B cell (primary cell): Measurements from ENCODE around the gene BMPR1A. TPM values are rescaled to one million over a fixed set of nuclear protein-coding genes. Genes with fewer than 3 reads are reported as not detected.

ENCODE experiments used
- ATAC-seq: fragments of 200-7000 bp; cut with Tn5 transposase; one replicate; pipeline ENCODE4 v1.10.0; 2021; ENCODE audit warnings: low read depth, mild to moderate bottlenecking, moderate number of reproducible peaks, moderate library complexity
- CTCF ChIA-PET: fragments of 350-600 bp; sonication (Branson Sonifier 250); formaldehyde crosslinking; loops from one replicate; lab custom pipeline; 2021; ENCODE audit warnings: antibody characterized with exemption, inconsistent platforms; lab: Charles Lee
- POLR2A ChIA-PET: fragments of 350-600 bp; sonication (Branson Sonifier 250); formaldehyde crosslinking; loops from one replicate; lab custom pipeline; 2021; ENCODE audit warnings: antibody characterized with exemption; lab: Charles Lee
- DNase-seq: peaks from one replicate; pipeline ENCODE4 v3.0.0; 2013
- H2AFZ ChIP-seq: 2 replicates; pipeline ENCODE4 v1.6.1; 2012; ENCODE audit warnings: mild to moderate bottlenecking, low read depth, low read length; ENCODE audit not compliant: insufficient read depth, poor library complexity, severe bottlenecking
- H3K27ac ChIP-seq, 2 donors: 1 replicate in 1 of 2; 2 replicates in 1 of 2; pipeline ENCODE4 v1.5.1; 2012 to 2013; ENCODE audit warnings: low read length in 2 of 2, mild to moderate bottlenecking in 2 of 2, moderate library complexity in 1 of 2
- H3K27me3 ChIP-seq, 4 experiments: fragments of 200-600 bp in 1 of 4; sonication (generic) in 1 of 4; replicated peaks in 1 of 4; 1 replicate in 2 of 4; 2 replicates in 2 of 4; pipeline versions ENCODE4 v1.6.1 to v1.7.0; 2013 to 2016; ENCODE audit warnings: low read length in 3 of 4, mild to moderate bottlenecking in 2 of 4, mixed read lengths in 1 of 4, moderate library complexity in 1 of 4; ENCODE audit not compliant: insufficient read depth in 4 of 4, control insufficient read depth in 3 of 4; ENCODE audit errors: control extremely low read depth in 1 of 4
- H3K36me3 ChIP-seq, 2 experiments: replicated peaks in 1 of 2; 1 replicate in 1 of 2; 2 replicates in 1 of 2; pipeline versions ENCODE4 v1.6.1 to v1.7.1; 2013; ENCODE audit warnings: low read length in 1 of 2; ENCODE audit not compliant: insufficient read depth in 2 of 2, control insufficient read depth in 1 of 2; ENCODE audit errors: control extremely low read depth in 1 of 2, extremely low read depth in 1 of 2
- H3K4me1 ChIP-seq, 2 donors: fragments of 200-600 bp in 1 of 2; sonication (generic) in 1 of 2; 1 replicate in 1 of 2; 2 replicates in 1 of 2; pipeline versions ENCODE4 v1.5.1 to v1.6.1; 2013 to 2017; ENCODE audit warnings: low read length in 2 of 2; ENCODE audit not compliant: control insufficient read depth in 2 of 2, insufficient read depth in 2 of 2
- H3K4me2 ChIP-seq: replicated peaks from 2 replicates; pipeline ENCODE3; 2012; ENCODE audit warnings: mild to moderate bottlenecking, low read depth, low read length; ENCODE audit not compliant: poor library complexity, severe bottlenecking
- H3K4me3 ChIP-seq, 5 experiments: fragments of 200-600 bp in 1 of 5; sonication (generic) in 1 of 5; 1 replicate in 3 of 5; 2 replicates in 2 of 5; pipeline versions ENCODE4 v1.5.1 to v1.7.0; 2011 to 2016; ENCODE audit warnings: low read length in 4 of 5, mild to moderate bottlenecking in 4 of 5, low read depth in 2 of 5, control low read depth in 1 of 5, moderate library complexity in 1 of 5; ENCODE audit not compliant: insufficient read depth in 1 of 5; ENCODE audit errors: control extremely low read depth in 1 of 5, extremely low read depth in 1 of 5
- H3K79me2 ChIP-seq: fragments of 200-600 bp; sonication (generic); one replicate; pipeline ENCODE4 v1.6.0; 2016; ENCODE audit warnings: low read length; ENCODE audit not compliant: control insufficient read depth, insufficient read depth
- H3K9ac ChIP-seq: fragments of 200-600 bp; sonication (generic); 2 replicates; pipeline ENCODE4 v1.6.1; 2017; ENCODE audit warnings: mild to moderate bottlenecking, low read length, moderate library complexity
- H3K9me3 ChIP-seq, 3 donors: one replicate each; pipeline versions ENCODE4 v1.6.1 to v1.7.1; 2013; ENCODE audit warnings: low read length in 2 of 3; ENCODE audit not compliant: control insufficient read depth in 2 of 3, insufficient read depth in 1 of 3; ENCODE audit errors: control extremely low read depth in 1 of 3
- H4K20me1 ChIP-seq: 2 replicates; pipeline ENCODE4 v1.6.0; 2012; ENCODE audit warnings: mild to moderate bottlenecking, low read length; ENCODE audit not compliant: insufficient read depth, control insufficient read depth, poor library complexity, severe bottlenecking
- H3K27ac Mint-ChIP-seq: one replicate; pipeline ENCODE4 v1.8.0; 2021; ENCODE audit warnings: mixed read lengths
- H3K27me3 Mint-ChIP-seq: one replicate; pipeline ENCODE4 v1.8.0; 2021; ENCODE audit warnings: mixed read lengths
- H3K4me1 Mint-ChIP-seq: one replicate; pipeline ENCODE4 v1.8.0; 2021; ENCODE audit warnings: mixed read lengths
- H3K4me3 Mint-ChIP-seq: one replicate; pipeline ENCODE4 v1.8.0; 2021; ENCODE audit warnings: mixed read lengths
- H3K9me3 Mint-ChIP-seq: one replicate; pipeline ENCODE4 v1.8.0; 2022; ENCODE audit warnings: mixed read lengths; ENCODE audit not compliant: insufficient read depth
- EZH2 ChIP-seq: IDR thresholded peaks from 2 replicates; pipeline ENCODE4 v1.6.1; 2012; ENCODE audit warnings: borderline replicate concordance, low read depth, mild to moderate bottlenecking, moderate library complexity, low read length; ENCODE audit not compliant: insufficient read depth, poor library complexity, severe bottlenecking
- WGBS: methylation state at CpG from one replicate; pipeline ENCODE4 v1.1.5; 2013; ENCODE audit warnings: missing lambda C conversion rate; ENCODE audit not compliant: insufficient coverage; 5-methylcytosine and 5-hydroxymethylcytosine counted together
- intact Hi-C: fragments of 100-400 bp; cut with micrococcal nuclease; formaldehyde crosslinking; loops from one replicate; pipeline ENCODE4 v1.10.0; 2022
- polyA plus RNA-seq: library from polyadenylated mRNA; depleted of rRNA; stranded (reverse); fragments of >200 nt; gene quantifications from 2 replicates; pipeline ENCODE4 v1.2.3, GENCODE V29; 2012
- total RNA-seq, 2 donors: library from RNA; stranded (reverse); fragments of 120-200 nt in 1 of 2; gene quantifications; 1 replicate in 1 of 2; 2 replicates in 1 of 2; pipeline versions ENCODE4 v1.2.3 to v1.2.4, GENCODE V29; 2013 to 2022
- TF ChIP-seq, protein P1 (sequence below): fragments of 200-600 bp; IDR thresholded peaks from one replicate; pipeline ENCODE4 v1.8.0; 2022; ENCODE audit warnings: antibody characterized with exemption, mild to moderate bottlenecking

BMPR1A gene
- total and polyA plus RNA-seq, 2 donors (not counting 1 experiment from before 2014, with no cell fraction given): 1.9 to 15.1 TPM

DNA sequence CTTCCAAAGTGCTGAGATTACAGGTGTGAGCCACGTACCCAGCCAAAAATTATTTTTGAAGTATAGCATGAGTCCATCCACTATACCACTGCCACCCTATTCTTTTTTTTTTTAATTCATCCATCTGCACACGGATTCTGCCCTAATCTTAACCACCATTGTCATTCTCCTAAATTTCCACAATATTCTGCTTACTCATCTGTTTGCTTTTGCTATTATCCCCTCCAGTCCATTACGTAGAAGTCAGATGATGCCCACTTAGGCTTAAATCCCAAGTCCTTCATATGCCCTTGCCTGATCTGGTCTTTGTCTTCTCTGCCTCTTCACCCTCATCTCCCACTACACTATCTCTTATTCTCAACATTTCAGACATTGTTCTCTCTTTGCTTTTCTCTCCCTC, 114.3 kb downstream of the BMPR1A start:
- WGBS: 96% methylated on average over 3 of the region's 3 CpGs
- H3K9me3 Mint-ChIP-seq: no peaks in the 10 kb centered on the region
- CTCF ChIA-PET: no interaction called here

DNA sequence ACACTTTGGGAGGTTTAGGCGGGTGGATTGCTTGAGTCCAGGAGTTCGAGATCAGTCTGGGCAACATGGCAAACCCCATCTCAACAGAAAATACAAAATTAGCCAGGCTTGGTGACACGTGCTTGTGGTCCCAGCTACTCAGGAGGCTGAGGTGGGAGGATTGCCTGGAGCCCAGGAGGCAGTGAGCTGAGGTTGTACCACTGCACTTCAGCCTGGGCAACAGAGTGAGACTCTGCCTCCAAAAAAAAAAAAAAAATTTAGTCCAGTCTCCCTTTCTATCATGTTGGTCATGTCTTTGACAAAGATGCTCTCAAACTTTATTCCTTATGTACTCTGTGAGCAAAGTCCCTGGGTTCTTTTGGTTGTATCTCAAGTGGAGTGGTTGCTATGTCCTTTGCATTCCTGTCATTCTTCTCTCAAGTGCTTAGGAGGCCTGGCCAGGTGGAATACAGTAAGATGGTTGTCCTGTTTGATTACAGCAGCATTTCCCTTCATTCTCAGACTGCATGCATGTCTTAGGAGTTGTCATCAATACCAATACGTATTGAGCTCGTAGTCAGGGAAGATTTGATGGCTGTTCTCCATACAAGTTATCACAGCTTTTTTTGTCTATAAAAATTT, 115.3 kb downstream of the BMPR1A start:
- Histone ChIP-seq H3K4me3 (no peak overlapping the region), H3K36me3 (no peaks in the 10 kb centered on the region), H3K9me3 (no peaks in the 10 kb centered on the region), H3K9ac (no peak overlapping the region), H2AFZ (no peak overlapping the region), H4K20me1 (no peaks in the 10 kb centered on the region), H3K4me1 (no peaks in the 10 kb centered on the region), H3K4me2 (no peak overlapping the region), H3K27ac (no peak overlapping the region), H3K79me2 (no peaks in the 10 kb centered on the region), H3K27me3 (no peaks in the 10 kb centered on the region)
- intact Hi-C loops: no loop called here
- POLR2A ChIA-PET: no interaction called here
- no peak overlapping the region for H3K4me3 Mint-ChIP-seq
- H3K4me1 Mint-ChIP-seq: no peaks in the 10 kb centered on the region
- TF ChIP-seq, protein P1, sequence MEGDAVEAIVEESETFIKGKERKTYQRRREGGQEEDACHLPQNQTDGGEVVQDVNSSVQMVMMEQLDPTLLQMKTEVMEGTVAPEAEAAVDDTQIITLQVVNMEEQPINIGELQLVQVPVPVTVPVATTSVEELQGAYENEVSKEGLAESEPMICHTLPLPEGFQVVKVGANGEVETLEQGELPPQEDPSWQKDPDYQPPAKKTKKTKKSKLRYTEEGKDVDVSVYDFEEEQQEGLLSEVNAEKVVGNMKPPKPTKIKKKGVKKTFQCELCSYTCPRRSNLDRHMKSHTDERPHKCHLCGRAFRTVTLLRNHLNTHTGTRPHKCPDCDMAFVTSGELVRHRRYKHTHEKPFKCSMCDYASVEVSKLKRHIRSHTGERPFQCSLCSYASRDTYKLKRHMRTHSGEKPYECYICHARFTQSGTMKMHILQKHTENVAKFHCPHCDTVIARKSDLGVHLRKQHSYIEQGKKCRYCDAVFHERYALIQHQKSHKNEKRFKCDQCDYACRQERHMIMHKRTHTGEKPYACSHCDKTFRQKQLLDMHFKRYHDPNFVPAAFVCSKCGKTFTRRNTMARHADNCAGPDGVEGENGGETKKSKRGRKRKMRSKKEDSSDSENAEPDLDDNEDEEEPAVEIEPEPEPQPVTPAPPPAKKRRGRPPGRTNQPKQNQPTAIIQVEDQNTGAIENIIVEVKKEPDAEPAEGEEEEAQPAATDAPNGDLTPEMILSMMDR: no peak
- TF ChIP-seq EZH2: no peak
- H3K27me3 Mint-ChIP-seq: no peaks in the 10 kb centered on the region
- DNase-seq (no peak), ATAC-seq (no peak)
- CTCF ChIA-PET: no interaction called here
- no peak overlapping the region for H3K27ac Mint-ChIP-seq
- whole genome bisulfite sequencing: no CpG with 5 or more reads among the region's 5 CpGs
- H3K9me3 Mint-ChIP-seq: no peaks in the 10 kb centered on the region

More for the DNA sequence above, 114.3 kb downstream of the BMPR1A start:
- TF ChIP-seq, protein P1: no peak
- TF ChIP-seq EZH2: no peak
- DNase-seq (no peak), ATAC-seq (no peak)
- H3K4me3 Mint-ChIP-seq: no peak overlapping the region
- Histone ChIP-seq H2AFZ (no peak overlapping the region), H3K27me3 (no peaks in the 10 kb centered on the region), H3K4me3 (no peak overlapping the region), H3K4me2 (no peak overlapping the region), H3K4me1 (no peaks in the 10 kb centered on the region), H4K20me1 (no peaks in the 10 kb centered on the region), H3K9me3 (no peaks in the 10 kb centered on the region), H3K27ac (no peak overlapping the region), H3K36me3 (no peaks in the 10 kb centered on the region), H3K79me2 (no peaks in the 10 kb centered on the region), H3K9ac (no peak overlapping the region)
- no peaks in the 10 kb centered on the region for H3K27me3 Mint-ChIP-seq
- H3K27ac Mint-ChIP-seq: no peak overlapping the region
- intact Hi-C loops: no loop called here
- POLR2A ChIA-PET: no interaction called here
- no peaks in the 10 kb centered on the region for H3K4me1 Mint-ChIP-seq
